ENCODE data around the gene PIP.
"Not testable (repeated sequence)": the region's sequence is repeated elsewhere in the genome, so short reads cannot be mapped to it uniquely, and the experiment has no call there.

PIP gene

GRCh38 chr7:143131781-143132180, at the start of gene PIP:
Gene PIP, plus strand, starts transcription at chr7:143132077. Its CDS starts 40 bp downstream, at chr7:143132117.
- no peak for DNase-seq

GRCh38 chr7:143085109-143085508, 46.8 kb upstream of the PIP start:
- DNase-seq = no peak

GRCh38 chr7:143085610-143086009, 46.3 kb upstream of the PIP start:
- DNase-seq = not testable (repeated sequence)

DNA sequence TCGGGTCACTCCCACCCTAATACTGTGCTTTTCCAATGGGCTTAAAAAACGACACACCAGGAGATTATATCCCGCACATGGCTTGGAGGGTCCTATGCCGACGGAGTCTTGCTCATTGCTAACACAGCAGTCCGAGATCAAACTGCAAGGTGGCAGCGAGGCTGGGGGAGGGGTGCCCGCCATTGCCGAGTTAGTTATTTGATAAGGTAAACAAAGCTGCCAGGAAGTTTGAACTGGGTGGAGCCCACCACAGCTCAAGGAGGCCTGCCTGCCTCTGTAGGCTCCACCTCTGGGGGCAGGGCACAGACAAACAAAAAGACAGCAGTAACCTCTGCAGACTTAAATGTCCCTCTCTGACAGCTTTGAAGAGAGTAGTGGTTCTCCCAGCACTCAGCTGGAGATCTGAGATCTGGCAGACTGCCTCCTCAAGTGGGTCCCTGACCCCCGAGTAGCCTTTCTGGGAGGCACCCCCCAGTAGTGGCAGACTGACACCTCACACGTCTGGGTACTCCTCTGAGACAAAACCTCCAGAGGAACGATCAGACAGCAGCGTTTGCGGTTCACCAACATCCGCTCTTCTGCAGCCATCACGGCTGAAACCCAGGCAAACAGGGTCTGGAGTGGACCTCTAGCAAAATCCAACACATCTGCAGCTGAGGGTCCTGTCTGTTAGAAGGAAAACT, 43.2 kb upstream of the PIP start:
- DNase-seq = not testable (repeated sequence)

DNA sequence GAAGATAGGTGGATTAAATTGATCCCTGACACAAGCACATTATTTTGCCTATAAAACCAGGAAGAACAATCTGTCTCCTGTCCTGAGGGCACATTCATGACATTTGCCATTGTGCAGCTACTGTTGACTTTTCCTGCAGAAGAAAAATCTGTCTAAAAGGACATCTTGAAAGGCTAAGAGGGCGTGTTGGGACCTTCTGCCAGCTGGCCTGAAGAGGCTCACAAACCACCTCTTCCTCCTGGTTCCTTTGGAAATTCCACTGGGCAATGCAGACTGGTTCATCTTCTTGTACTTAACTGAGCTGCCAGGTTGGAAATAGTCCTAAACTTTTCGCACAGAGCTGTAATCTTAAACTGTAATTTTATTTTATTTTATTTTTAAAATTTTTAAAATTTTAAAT, 35.7 kb upstream of the PIP start:
- DNase-seq = no peak

- not testable (repeated sequence) for DNase-seq
Observed at GRCh38 chr7:143099579-143099978, 32.3 kb upstream of the PIP start.

DNA sequence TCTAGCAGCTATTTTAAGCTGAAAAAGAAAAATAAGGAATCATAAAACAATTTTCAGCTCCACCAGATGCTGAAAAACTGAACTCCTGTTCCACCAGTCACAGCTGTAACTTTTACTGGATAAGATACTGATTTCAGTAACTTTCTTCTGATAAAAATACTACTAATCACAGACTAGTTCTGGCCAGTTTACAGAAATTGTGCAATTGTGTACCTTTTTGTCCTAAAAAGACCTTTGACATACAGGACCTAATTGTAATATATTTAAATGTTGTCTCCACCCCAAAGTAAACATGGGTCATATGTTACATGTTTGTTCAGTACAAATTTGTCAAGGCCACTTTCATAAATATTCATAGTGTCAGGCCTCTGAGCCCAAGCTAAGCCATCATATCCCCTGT, 27.1 kb upstream of the PIP start:
- DNase-seq = no peak

GRCh38 chr7:143108019-143108418, 23.9 kb upstream of the PIP start:
- DNase-seq = not testable (repeated sequence)

- DNase-seq = no peak
Observed at GRCh38 chr7:143117395-143117794, 14.5 kb upstream of the PIP start.

GRCh38 chr7:143120691-143121405, 11.0 kb upstream of the PIP start:
- no peak for DNase-seq

DNA sequence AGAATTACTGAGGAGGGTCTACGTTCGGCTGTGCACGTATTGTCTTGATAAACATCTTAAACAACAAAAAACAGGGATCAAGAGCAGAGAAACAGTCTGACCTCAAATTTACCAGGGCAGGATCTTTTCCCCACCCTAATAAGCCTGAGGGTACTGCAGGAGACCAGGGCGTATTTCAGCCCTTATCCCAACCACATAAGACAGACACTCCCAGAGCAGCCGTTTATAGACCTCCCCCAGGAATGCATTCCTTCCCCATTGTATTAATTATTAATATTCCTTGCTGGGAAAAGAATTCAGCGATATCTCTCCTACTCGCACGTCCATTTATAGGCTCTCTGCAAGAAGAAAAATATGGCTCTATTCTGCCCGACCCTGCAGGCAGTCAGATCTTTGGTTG, 8.6 kb upstream of the PIP start:
- not testable (repeated sequence) for DNase-seq

DNA sequence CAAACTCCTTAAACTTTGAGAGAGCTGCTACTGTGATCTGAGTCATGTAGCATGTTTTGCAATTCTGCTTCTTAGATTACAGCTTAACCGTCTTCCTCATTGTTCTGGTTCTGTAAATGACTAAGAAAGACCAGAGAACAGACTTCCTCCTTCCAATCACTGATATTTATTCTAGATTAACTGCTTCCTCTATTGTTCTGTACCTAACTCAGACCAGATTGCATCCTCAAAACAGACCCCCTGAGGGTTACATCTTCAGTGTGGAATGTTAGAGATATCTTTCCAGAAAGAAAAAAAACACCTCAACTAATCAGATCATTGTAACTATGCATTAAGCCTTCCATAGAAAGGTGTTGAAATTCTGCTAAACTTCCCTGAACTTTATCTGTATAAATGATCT, 5.7 kb upstream of the PIP start:
- no peak for DNase-seq

GRCh38 chr7:143129051-143129450, 2.8 kb upstream of the PIP start:
- no peak for DNase-seq

- no peak for DNase-seq
Observed at GRCh38 chr7:143129477-143129876, 2.4 kb upstream of the PIP start.

DNA sequence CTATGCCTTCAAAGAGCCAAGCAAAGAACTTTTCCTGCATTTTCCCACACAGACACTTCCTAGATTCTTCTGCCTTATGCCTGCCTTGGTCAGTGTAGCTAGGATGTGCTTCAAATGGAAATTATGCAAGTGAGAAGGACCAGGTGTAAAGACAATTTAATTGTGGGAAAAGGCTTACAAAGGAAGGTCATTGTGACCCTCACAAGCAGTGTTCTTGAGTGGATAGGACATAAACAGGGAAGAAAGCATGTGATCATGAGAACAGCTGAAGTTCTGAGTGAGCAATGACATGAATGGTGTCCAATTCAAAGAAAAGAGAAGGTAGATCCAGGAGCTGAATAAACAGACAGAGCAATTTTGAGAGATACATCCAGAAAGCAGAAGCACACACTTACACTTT, 1.3 kb upstream of the PIP start:
- no peak for DNase-seq

GRCh38 chr7:143147070-143147469, 15.2 kb downstream of the PIP start:
- no peak for DNase-seq

DNA sequence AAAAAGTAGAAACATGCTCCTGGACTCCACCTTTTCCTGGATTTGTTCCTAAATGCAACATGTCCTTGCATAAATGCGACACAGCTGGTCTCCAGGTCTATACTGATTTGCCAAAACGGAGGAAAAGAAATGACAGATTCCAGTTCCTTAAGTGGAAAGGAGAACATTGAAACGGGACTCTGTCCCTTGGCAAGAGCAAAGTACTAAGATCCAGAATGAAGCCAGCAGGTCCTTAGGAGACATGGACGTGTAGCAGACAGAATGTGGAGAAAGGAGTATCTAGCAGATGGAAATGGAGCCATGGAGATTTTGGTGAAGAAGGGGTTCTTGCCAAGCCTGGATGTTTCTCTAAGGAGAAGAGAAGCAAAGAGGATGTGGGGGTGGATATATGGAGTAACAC, 16.2 kb downstream of the PIP start:
- DNase-seq = no peak

DNA sequence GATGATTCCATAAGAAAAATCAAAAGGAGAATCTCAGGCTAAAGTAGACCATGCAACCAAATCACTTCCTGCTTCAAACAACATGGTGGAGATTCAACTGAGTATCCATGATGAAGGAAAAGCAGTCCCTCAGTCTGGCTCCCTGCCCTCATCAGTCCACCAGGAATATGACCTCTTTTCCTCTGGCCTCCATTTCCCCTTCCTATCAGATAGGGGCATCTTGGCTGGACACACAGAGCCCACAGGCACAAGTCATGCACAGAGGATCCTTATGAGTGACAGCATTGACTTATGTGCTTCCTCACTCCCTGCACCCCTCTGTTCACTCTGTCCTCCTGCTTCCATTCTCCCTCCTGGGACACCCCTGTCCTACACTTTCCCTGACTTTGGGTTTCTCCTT, 16.8 kb downstream of the PIP start:
- DNase-seq = no peak

DNA sequence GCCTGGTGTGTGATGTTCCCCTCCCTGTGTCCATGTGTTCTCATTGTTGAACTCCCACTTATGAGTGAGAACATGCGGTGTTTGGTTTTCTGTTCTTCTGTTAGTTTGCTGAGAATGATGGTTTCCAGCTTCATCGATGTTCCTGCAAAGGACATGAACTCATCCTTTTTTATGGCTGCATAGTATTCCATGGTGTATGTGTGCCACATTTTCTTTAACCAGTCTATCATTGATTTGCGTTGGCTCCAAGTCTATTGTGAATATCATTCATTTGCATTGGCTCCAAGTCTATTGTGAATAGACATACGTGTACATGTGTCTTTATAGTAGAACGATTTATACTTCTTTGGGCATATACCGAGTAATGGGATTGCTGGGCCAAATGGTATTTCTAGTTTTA, 18.8 kb downstream of the PIP start:
- not testable (repeated sequence) for DNase-seq

DNA sequence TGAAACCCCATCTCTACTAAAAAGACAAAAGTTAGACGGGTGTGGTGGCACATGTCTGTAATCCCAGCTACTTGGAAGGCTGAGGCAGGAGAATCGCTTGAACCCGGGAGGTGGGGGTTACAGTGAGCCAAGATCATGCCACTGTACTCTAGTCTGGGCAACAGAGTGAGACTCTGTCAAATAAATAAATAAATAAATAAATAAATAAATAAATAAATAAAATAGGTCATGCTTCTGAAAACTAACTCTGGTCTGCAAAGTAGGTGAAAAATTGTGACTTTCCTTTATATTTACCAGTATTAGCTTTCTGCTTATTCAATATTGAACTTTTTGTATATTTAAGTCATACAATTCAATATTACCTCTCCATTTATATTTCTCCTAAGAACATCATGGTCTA, 26.7 kb downstream of the PIP start:
- not testable (repeated sequence) for DNase-seq

DNA sequence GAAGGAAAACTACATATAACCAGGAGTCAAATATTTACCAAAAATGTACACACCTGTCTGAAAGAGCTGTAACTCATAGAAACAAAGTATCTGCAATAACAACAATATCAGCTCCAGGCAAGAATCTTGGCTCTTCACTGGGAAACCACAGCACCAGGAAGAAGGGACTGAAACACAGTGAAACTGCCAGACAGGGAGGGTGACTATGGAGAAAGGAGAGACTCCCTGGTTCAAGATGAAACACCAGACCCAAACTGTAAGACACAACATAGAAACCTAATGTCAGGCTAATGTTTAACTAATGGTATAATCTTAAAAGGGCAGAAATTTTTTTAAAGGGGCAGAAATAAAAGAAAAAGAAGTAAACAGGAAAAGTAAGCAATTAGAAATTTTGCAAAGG, 39.8 kb downstream of the PIP start:
- DNase-seq = no peak

DNA sequence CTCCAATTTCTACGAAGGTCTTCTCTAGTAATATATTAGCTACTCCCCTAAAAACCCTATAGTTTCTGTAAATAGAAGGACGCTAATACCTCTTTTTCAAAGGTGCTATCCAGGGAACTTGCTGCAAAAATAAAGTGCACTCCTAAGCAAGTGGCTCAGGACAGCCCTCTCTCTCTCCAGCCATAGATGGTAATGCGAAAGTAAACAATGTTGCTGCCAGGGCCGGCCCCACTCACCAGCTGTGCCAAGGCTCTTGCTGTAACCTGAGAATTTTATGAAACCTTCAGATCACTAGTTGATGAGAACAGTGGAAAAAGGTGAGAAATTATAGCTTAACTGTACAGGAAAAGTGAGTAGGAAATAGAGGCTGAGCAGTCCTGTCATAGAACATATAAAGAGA, 40.5 kb downstream of the PIP start:
- DNase-seq = no peak

DNA sequence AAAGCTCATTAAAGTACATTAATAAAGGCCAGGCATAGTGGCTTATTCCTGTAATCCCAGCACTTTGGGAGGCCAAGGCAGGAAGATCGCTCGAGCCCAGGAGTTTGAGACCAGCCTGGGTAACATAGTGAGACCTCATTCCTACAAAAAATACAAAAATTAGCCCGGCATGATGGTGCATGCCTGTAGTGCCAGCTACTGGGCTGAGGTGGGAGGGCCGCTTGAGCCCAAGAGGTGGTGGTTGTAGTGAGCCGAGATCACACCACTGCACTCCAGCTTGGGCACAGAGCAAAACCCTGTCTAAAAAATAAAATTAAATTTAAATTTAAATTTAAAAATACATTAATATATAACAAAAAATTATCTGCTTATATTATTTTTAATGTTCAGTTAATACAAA, 44.3 kb downstream of the PIP start:
- DNase-seq = no peak
